ACC112 (cell line): ENCODE measurements around the gene SUPT7L.

ENCODE experiments used
- H2AFZ ChIP-seq: fragments of 200-600 bp; sonication (generic); one replicate; pipeline ENCODE4 v1.6.0; 2017; ENCODE audit warnings: antibody characterized with exemption, low read length; ENCODE audit not compliant: unreplicated experiment
- H3K27ac ChIP-seq: fragments of 200-600 bp; sonication (generic); 2 replicates; pipeline ENCODE4 v1.5.1; 2014; ENCODE audit warnings: low read depth, mild to moderate bottlenecking, antibody characterized with exemption, low read length, moderate library complexity
- H3K27me3 ChIP-seq: fragments of 200-600 bp; sonication (generic); 2 replicates; pipeline ENCODE4 v1.6.1; 2014; ENCODE audit warnings: mild to moderate bottlenecking, antibody characterized with exemption, low read length, moderate library complexity, mixed read lengths; ENCODE audit not compliant: insufficient read depth
- H3K36me3 ChIP-seq: fragments of 200-600 bp; sonication (generic); 2 replicates; pipeline ENCODE4 v1.6.1; 2016; ENCODE audit warnings: mild to moderate bottlenecking, antibody characterized with exemption, low read length, moderate library complexity, mixed read lengths; ENCODE audit not compliant: insufficient read depth
- H3K4me1 ChIP-seq: fragments of 200-600 bp; sonication (generic); one replicate; pipeline ENCODE4 v1.6.1; 2016; ENCODE audit warnings: low read length, mixed read lengths; ENCODE audit not compliant: insufficient read depth, unreplicated experiment, control insufficient read depth
- H3K4me3 ChIP-seq: fragments of 200-600 bp; sonication (generic); 2 replicates; pipeline ENCODE4 v1.5.1; 2014; ENCODE audit warnings: mild to moderate bottlenecking, low read depth, low read length
- H3K79me2 ChIP-seq: fragments of 200-600 bp; sonication (generic); one replicate; pipeline ENCODE4 v1.6.0; 2016; ENCODE audit warnings: low read length; ENCODE audit not compliant: control insufficient read depth, unreplicated experiment, insufficient read depth

Gene SUPT7L, protein sequence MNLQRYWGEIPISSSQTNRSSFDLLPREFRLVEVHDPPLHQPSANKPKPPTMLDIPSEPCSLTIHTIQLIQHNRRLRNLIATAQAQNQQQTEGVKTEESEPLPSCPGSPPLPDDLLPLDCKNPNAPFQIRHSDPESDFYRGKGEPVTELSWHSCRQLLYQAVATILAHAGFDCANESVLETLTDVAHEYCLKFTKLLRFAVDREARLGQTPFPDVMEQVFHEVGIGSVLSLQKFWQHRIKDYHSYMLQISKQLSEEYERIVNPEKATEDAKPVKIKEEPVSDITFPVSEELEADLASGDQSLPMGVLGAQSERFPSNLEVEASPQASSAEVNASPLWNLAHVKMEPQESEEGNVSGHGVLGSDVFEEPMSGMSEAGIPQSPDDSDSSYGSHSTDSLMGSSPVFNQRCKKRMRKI

DNA sequence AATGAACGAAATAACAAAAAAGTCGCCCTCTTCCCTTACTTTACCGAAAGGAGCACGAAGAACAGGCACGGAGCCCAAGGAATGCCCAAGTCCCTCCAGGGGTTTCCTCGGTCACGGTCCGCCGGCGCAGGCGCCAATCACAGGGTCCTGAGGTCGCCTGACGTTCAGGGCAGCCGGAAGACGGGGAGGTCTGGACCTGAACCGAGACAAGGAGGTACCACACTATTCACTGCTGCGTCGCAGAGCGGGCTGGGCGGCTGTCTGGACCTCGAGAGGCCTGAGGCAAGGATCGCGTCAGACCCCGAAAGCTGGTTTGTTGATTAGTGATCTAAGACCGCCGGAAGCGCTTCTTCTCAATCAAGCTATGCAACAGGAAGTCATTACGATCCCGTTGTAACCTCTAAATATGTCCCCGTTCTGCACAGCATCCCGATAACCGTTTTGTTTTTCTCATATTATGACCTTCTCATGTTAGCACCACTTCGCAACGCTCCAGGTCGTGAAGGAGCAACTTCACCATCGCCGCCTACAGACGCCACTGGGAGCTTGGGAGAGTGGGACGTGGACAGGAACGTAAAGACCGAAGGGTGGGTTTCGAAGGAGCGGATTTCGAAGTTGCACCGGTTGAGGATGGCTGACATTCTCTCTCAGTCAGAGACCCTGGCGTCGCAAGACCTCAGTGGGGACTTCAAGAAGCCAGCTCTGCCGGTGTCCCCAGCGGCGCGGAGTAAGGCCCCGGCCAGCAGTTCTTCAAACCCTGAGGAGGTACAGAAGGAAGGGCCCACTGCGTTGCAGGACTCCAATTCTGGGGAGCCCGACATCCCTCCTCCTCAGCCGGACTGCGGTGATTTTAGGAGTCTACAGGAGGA, at the start of gene SUPT7L, which contains the start of gene SLC4A1AP:
SUPT7L (minus strand) TSS at position 330 of the 869 bp plus-strand sequence. CDS start 1,422 bp downstream, outside the sequence.
SLC4A1AP (plus strand) TSS at position 605 of the 869 bp plus-strand sequence; CDS start at position 631, 26 bp downstream.
- Histone ChIP-seq H3K36me3 (peaks cover 31% of the 10 kb centered on the region), H3K4me3 (peak within 1 kb of the TSS; percentile 92)

GRCh38 chr2:27713201-27713600, 49.8 kb upstream of the SUPT7L start:
- Histone ChIP-seq H3K27me3 (no peaks in the 10 kb centered on the region), H3K4me1 (peaks cover 16% of the 10 kb centered on the region), H3K36me3 (no peaks in the 10 kb centered on the region), H2AFZ (no peak overlapping the region), H3K27ac (no peak overlapping the region), H3K79me2 (no peaks in the 10 kb centered on the region), H3K4me3 (no peak overlapping the region)

More for the DNA sequence above, at the start of gene SUPT7L, which contains the start of gene SLC4A1AP:
- peaks cover 54% of the 10 kb centered on the region for H3K79me2 ChIP-seq
- peaks cover 24% of the 10 kb centered on the region for H3K4me1 ChIP-seq
- no peaks in the 10 kb centered on the region for H3K27me3 ChIP-seq
- H2AFZ ChIP-seq, result peak within 1 kb of the TSS; percentile 34
- H3K27ac ChIP-seq, result peak within 1 kb of the TSS; percentile 88

- Histone ChIP-seq H3K27me3 (no peaks in the 10 kb centered on the region), H3K4me1 (peaks cover 23% of the 10 kb centered on the region), H2AFZ (no peak overlapping the region), H3K79me2 (no peaks in the 10 kb centered on the region), H3K36me3 (no peaks in the 10 kb centered on the region), H3K4me3 (no peak overlapping the region), H3K27ac (no peak overlapping the region)
Measured at GRCh38 chr2:27712522-27712921, 49.1 kb upstream of the SUPT7L start.

- no peaks in the 10 kb centered on the region for H3K36me3 ChIP-seq
- no peak overlapping the region for H3K4me3 ChIP-seq
- H3K27ac ChIP-seq, result no peak overlapping the region
- H3K4me1 ChIP-seq, result peaks cover 30% of the 10 kb centered on the region
- no peaks in the 10 kb centered on the region for H3K27me3 ChIP-seq
- H3K79me2 ChIP-seq, result no peaks in the 10 kb centered on the region
- H2AFZ ChIP-seq, result no peak overlapping the region
Measured at GRCh38 chr2:27711804-27712203, 48.4 kb upstream of the SUPT7L start.

DNA sequence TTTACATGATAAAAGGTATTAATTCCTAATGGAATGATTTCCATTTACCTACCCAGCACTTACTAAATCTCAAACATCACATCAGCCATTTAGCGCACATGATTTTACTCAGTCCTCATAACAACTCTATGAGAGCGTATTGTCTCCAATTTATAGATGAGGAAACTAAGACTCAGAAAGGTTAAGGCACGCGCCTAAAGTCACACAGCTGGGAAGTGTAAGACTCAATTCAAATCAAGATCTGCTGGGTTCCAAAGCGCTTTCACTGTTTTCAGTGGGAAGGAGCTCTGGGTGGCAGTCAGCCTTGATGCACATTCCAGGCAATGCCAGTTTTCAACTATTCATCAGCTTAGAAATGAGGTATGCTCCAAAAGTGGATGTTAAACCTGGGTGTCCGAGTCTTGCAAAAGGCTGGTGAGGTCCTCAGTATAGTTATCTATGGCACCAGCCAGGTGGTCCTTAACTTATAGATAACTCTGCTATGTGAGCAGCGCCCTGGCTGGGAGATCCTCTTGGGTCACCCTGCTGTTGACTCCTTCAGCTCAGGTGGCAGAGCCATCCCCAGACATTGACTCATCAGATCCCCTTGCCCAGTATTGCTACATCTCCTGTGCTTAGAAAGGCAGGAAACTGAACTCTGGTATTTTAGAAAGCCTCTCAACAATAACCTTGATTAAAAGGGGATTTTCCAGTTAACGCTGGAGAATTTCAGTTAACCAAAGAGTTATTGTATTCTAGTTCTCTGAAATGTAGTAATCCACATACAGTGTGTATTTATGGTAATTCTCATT, 47.4 kb upstream of the SUPT7L start:
- H3K4me1 ChIP-seq, result peaks cover 39% of the 10 kb centered on the region
- H3K4me3 ChIP-seq, result no peak overlapping the region
- no peak overlapping the region for H2AFZ ChIP-seq
- no peaks in the 10 kb centered on the region for H3K79me2 ChIP-seq
- H3K27me3 ChIP-seq, result no peaks in the 10 kb centered on the region
- no peak overlapping the region for H3K27ac ChIP-seq
- no peaks in the 10 kb centered on the region for H3K36me3 ChIP-seq

DNA sequence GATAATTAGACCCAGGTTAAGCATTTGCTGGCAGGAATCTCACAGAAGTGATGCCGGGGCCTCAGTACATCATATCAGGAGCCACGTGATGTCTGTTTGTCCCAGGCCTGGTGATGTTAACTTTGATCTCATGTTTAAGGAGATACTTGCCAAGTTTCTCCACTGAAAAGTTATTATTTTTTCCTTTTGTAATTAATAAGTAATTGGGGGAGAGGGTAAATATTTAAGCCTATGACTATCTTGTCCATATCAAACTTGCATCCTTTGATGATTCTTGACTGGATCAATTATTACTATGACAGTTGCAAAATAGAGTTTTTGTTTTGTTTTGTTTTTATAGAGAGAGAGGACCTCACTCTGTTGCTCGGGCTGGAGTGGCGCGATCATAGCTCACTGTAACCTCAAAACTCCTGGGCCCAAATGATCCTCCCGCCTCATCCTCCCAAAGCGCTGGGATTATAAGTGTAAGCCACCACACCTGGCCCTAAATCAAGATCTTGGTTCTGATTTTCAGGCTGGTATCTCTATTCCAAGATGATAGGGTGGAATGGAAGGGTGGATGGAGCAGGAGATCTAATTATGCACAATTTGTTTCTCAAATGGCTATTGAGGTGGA, 46.7 kb upstream of the SUPT7L start:
- Histone ChIP-seq H2AFZ (no peak overlapping the region), H3K4me3 (no peak overlapping the region), H3K4me1 (peaks cover 41% of the 10 kb centered on the region), H3K79me2 (no peaks in the 10 kb centered on the region), H3K36me3 (no peaks in the 10 kb centered on the region), H3K27me3 (no peaks in the 10 kb centered on the region), H3K27ac (no peak overlapping the region)

- Histone ChIP-seq H2AFZ (no peak overlapping the region), H3K79me2 (no peaks in the 10 kb centered on the region), H3K27ac (no peak overlapping the region), H3K4me1 (peaks cover 41% of the 10 kb centered on the region), H3K27me3 (no peaks in the 10 kb centered on the region), H3K36me3 (no peaks in the 10 kb centered on the region), H3K4me3 (no peak overlapping the region)
Measured at GRCh38 chr2:27709326-27709725, 45.9 kb upstream of the SUPT7L start.

DNA sequence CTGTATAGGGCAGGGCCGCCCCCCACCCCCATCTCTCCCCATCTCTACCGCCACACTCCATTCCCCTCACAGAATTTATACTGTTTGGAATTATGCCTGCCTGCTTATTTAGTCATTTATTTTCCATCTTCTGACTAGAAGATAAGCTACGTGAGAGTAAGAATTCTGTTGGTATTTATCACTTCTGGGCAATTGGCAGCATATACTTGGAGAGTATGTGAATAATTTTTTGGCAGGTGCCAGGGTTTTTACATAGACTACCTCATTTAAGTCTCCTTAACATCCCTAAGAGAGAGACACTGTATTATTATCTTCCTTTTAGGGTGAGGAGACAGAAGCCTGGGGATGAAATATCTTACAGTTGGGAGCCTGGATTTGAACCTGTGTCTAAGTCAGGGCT, 45.3 kb upstream of the SUPT7L start:
- Histone ChIP-seq H3K4me3 (no peak overlapping the region), H3K27me3 (no peaks in the 10 kb centered on the region), H3K4me1 (peaks cover 46% of the 10 kb centered on the region), H3K79me2 (no peaks in the 10 kb centered on the region), H2AFZ (no peak overlapping the region), H3K27ac (no peak overlapping the region), H3K36me3 (no peaks in the 10 kb centered on the region)

DNA sequence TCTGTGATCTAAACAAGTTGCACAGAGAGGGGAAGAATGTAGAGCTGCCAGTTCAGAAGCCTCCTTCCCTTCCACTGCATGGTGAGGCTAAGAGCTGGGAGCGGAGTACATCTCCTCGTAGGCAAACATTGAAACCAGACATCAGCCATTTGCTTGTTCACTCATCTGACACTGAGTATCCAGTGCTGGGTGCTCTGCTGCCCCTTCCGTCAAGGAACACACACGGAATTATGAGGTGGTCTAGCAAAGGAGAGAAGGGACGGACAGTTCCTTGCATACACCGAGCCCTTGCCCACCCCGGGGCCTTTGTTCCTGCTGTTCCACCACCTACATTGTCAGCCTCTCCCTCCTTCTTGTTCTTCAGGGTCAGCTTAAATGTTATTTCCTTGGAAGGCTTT, 44.8 kb upstream of the SUPT7L start:
- no peak overlapping the region for H3K27ac ChIP-seq
- peaks cover 49% of the 10 kb centered on the region for H3K4me1 ChIP-seq

More for the DNA sequence above, 44.8 kb upstream of the SUPT7L start:
- Histone ChIP-seq H3K27me3 (no peaks in the 10 kb centered on the region), H3K4me3 (no peak overlapping the region), H2AFZ (no peak overlapping the region), H3K79me2 (no peaks in the 10 kb centered on the region), H3K36me3 (no peaks in the 10 kb centered on the region)
